HG03558 (cell line): Measurements from ENCODE around the gene DDX46.
"Not testable (repeated sequence)": the region's sequence is repeated elsewhere in the genome, so short reads cannot be mapped to it uniquely, and the experiment has no call there.

Experiments
- ATAC-seq: cut with Tn5 transposase; IDR thresholded peaks from one replicate; pipeline ENCODE4 v1.9.1; 2021; ENCODE audit warnings: moderate number of reproducible peaks; ENCODE audit not compliant: unreplicated experiment; ENCODE audit errors: extremely low read depth

The DDX46 gene, protein sequence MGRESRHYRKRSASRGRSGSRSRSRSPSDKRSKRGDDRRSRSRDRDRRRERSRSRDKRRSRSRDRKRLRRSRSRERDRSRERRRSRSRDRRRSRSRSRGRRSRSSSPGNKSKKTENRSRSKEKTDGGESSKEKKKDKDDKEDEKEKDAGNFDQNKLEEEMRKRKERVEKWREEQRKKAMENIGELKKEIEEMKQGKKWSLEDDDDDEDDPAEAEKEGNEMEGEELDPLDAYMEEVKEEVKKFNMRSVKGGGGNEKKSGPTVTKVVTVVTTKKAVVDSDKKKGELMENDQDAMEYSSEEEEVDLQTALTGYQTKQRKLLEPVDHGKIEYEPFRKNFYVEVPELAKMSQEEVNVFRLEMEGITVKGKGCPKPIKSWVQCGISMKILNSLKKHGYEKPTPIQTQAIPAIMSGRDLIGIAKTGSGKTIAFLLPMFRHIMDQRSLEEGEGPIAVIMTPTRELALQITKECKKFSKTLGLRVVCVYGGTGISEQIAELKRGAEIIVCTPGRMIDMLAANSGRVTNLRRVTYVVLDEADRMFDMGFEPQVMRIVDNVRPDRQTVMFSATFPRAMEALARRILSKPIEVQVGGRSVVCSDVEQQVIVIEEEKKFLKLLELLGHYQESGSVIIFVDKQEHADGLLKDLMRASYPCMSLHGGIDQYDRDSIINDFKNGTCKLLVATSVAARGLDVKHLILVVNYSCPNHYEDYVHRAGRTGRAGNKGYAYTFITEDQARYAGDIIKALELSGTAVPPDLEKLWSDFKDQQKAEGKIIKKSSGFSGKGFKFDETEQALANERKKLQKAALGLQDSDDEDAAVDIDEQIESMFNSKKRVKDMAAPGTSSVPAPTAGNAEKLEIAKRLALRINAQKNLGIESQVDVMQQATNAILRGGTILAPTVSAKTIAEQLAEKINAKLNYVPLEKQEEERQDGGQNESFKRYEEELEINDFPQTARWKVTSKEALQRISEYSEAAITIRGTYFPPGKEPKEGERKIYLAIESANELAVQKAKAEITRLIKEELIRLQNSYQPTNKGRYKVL

DNA sequence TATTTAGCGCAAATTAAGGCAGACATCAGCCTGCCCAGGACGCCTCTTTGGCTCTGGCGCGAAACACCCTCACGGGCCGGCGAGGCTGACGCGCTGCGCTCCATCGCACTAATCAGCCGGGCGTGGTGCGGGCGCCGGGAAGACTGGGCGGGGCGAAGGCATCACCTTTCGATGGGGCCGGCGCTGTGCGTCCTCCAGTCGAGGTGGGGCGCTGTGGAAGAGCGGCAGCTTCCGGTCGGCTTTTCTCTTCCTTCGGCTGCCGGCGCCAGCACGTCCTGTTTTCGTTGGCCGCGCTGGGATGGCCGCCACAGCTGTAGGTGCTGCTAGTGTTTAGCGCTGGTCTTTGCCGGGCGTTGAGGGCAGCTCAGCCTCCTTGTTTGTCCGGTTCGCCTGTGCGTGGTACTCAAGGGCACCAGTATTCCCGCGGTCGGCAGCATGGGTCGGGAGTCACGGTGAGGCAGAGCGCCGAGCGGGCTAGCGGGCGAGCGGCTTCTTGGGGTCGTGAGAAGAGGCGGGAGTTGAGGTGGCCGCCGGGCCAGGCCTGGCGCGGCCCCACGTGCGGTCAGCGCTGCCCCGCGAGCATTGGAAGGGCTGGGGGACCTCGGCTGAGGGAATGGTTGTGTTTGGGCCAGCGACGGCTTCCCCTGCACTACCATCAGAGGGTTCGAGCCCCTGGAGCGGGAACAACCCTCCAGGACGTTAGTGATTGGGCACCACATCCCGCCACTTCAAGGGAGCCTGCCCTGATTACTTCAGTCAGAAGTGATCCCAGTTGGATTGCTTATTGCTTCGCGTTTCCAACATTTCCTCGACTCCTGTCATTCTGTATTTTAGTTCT lies at the start of gene DDX46:
DDX46 (plus strand) TSS at position 276 of the 838 bp plus-strand sequence; CDS start at position 436, 160 bp downstream.
- ATAC-seq: peak; percentile 86

DNA sequence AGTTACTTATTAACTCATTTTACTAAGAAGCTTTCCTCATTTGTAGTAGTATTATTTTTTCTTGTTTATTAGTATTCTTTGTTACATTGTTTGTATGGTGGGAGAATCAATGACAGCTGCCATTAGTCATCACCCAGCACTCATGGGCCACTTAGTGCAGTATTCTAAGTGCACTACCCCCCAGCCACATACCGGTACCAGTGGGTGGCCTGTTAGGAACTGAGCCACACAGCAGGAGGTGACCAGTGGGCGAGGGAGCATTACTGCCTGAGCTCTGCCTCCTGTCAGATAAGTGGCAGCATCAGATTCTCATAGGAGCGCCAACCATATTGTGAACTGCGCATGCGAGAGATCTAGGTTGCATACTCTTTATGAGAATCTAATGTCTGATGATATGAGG lies 44.5 kb upstream of the DDX46 start:
- ATAC-seq: no peak

DNA sequence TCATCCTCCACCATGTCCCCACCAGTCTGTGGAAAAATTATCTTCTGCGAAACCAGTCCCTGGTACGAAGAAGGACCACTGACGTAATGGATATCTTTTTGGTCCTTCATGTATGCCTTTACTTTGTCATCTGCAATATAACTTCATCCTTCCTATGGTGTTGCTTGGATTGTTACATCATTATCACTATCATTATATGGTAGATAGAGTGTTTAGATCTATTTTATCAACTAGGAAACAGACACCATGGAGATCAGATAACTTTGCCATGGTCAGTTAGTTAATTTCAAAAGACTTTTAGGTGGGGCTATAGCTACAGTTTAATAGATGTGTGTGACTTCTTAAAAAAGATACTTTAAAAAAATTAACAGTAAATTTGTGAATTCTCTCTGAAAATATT lies 44.0 kb upstream of the DDX46 start:
- ATAC-seq: no peak

DNA sequence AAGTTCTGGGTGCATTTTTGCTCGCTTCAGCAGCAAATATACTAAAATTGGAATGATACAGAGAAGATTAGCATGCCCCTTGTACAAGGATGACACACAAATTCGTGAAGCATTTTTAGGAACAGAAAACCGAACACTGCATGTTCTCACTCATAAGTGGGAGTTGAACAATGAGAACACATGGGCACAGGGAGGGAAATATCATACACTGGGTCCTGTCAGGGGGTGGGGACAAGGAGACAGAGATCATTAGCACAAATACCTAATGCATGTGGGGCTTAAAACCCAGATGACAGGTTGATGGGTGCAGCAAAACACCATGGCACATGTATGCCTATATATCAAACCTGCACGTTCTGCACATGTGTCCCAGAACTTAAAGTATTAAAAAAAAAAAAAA lies 43.1 kb upstream of the DDX46 start:
- ATAC-seq: not testable (repeated sequence)

DNA sequence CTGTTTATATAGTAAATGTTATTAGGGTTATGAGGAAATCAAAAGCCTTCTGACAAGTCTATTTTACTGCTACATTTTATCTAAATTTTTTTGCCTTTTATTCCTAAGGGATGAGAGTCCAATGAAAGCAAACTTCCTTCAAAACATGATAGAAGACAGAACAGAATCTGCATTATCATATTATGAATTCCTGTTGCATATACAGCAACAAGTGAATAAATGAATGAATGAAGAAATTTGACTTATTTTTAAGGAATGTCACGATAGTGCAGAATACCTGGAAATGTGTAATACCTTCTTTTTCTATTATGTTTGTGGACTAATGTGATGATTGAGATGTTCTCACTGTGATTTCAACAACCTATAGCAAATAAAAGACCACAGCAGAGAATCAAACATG lies 33.7 kb upstream of the DDX46 start:
- no peak for ATAC-seq

DNA sequence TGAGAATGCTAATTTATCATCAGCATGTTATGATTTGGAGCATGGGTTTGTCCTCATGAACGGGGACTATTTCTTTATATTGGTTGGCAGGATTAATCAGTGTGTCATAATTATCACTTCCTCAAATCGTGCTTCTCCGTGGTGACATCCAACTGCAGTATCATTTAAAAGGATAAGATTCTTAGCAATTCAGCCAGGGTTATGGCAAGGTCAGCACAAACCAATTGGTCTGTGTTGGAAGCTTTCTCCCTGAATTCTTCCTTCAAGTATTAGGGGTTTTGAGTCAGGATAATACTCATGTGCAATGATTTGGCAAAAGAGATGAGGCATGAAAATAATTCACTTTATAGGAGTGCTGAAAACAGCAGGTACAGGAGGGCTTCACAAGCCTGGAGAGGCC lies 25.8 kb upstream of the DDX46 start:
- no peak for ATAC-seq

DNA sequence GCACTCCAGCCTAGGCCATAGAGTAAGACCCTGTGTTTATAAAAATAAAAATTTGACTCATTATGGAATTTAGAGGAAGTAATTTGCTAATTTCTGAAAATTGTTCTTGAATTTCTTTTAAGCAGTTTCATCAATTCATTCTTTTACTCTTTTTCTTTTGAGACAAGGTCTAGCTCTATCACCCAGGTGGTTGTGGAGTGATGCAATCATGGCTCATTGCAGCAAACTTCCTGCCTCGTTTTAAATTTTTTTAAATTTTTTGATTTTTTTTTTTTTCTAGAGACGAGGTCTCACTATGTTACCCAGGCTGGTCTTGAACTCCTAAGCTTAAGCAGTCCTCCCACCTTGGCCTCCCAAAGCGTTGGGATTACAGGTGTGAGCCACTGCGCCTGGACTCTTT lies 23.3 kb upstream of the DDX46 start:
- ATAC-seq: no peak

DNA sequence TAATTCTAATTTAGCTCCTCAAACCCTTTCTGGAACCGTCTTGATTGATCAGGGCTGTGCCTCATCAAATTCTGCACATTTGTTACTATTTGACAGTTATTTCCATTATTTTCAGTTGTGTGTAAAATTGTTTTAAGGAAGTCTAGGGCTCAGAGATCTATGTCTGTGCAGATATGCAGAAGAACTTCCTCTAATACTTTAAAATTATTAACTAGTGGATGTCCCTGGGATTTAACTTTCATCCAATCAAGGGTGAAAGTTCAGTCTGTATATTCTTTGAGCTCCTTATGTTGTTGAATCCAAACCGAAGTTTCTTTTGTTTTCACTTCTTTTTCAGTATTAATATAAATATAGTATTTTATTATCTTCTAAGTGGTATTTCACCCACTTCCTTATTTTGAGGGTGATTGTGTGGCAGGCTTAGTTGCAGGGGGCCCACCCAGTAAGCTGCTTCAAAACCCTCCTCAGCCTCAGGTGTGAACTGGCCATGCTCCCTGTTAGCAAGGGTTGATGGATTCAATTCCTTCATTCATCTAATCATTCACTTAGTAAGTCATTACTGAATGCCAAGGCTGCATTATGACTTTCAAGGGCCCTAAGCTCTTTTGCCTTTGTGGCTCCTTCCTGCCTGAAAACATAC lies 22.3 kb upstream of the DDX46 start:
- ATAC-seq: no peak

DNA sequence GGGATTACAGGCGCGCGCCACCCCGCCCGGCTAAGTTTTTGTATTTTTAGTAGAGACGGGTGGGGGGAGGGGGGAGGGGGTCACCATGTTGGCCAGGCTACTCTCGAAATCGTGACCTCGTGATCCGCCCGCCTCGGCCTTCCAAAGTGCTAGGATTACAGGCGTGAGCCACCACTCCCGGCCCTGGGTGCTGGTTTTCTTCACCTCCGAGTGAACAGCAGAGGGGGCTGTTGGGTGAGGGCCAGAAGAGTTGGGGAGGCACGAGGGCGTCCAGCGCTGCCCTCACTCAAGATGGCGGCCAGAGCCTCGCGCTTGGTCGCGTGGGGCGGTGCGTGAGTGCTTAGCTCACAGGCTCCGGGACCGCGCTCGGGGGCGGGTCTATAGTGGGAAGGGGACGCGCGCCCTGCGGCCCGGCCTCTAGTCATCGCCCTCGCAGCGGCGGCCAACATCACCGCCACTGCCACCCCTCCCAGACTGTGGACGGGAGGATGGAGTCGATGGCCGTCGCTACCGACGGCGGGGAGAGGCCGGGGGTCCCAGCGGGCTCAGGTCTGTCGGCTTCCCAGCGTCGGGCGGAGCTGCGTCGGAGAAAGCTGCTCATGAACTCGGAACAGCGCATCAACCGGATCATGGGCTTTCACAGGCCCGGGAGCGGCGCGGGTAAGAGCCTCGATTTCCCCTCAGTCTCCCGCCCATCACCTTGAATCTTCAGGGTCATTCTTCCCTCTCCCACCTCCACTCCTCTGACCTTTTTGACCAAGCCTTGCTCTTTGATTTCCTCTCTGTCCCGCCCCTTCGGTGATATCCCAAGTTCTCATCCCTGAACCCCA lies 20.2 kb upstream of the DDX46 start, which contains the start of gene CAMLG:
CAMLG (plus strand) TSS at position 416 of the 830 bp plus-strand sequence; CDS start at position 489, 73 bp downstream.
- ATAC-seq: peak; percentile 92

DNA sequence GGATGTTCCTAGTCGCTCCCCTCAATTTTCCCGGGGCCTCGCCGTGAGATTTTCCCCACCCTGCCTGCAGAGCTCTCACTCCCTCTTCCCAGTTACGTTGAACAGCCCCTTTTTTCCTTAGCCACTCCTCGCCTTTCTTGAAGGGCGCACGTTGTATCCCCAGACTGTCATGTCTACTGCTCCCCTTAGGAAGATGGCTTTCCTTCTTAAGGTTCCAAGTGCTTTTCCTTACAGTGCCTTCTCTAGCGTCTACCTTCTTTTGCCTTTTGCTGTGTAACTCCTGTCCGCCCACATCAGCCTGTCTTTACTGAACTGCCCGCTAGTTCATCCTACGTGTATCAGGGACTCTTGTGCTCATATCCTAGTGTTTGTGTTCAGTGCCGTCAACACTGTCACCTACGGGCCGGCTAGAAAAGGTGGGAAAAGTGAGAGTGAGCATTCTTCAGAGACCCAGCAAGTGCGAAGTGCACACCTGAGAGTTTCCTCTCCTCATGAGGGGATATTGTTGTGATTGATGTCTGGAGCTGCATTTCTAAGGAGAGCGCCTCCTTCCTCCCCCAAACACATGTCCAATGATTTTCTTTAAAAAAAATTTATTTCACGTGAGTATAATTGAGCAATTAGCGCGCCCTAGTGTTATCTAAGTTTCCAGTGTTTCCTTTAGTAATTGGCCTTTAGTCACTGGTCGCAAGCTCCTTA lies 19.5 kb upstream of the DDX46 start:
- no peak for ATAC-seq

DNA sequence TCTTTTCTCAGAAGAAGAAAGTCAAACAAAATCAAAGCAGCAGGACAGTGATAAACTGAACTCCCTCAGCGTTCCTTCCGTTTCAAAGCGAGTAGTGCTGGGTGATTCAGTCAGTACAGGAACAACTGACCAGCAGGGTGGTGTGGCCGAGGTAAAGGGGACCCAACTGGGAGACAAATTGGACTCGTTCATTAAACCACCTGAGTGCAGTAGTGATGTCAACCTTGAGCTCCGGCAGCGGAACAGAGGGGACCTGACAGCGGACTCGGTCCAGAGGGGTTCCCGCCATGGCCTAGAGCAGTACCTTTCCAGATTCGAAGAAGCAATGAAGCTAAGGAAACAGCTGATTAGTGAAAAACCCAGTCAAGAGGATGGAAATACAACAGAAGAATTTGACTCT lies 17.5 kb upstream of the DDX46 start:
- ATAC-seq: no peak

DNA sequence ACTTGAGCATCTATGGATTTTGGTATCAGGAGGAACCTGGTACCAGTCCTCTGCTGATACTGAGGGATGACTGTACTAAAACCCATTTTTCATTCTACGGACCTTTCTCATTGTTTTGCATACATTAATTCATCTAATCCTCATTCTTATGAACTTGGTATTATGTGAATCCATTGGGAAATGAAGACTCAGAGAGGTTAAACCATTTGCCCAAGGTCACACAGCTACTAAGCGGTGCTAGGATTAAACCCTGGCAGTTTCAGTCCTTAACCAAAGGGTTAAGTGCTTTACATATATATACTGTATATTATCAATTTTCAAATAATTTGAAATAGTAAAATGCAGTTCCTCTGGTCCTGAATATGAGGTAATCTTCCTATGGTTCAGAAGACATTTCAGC lies 16.4 kb upstream of the DDX46 start:
- ATAC-seq: no peak

DNA sequence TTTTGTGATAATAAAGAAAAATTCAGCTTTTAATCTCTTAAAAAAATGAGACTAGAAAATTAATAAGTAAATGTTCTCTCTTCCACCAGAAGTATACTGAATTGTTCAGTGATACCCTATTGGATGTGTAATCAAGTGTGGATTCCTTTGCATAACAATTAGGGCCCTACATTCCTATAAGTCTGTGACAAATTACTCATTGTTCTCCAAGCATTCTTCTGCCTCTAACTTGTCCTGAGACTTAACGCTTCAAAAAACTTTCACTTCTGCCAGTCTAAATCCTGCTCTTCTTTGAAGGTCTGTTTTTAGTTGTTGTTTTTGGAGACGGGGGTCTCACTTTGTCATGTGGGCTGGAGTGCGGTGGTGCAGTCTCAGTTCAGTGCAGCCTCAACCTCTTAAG lies 9.2 kb upstream of the DDX46 start:
- ATAC-seq: no peak

DNA sequence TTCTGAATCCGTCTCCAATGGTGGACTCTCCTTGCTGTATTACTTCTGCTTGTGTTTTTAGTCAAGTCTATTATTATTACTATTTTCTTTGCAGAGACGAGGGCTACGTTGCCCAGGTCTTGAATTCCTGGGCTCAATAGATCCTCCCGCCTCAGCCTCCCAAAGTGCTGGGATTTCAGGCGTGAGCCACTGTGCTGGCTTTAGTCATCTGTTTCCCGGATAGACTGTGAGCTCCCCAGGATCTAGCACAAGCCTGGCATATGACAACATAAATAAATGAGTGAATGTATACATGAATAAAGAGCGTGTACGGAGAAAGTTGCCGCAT lies 439 bp upstream of the DDX46 start:
- peak; percentile 12 for ATAC-seq

DNA sequence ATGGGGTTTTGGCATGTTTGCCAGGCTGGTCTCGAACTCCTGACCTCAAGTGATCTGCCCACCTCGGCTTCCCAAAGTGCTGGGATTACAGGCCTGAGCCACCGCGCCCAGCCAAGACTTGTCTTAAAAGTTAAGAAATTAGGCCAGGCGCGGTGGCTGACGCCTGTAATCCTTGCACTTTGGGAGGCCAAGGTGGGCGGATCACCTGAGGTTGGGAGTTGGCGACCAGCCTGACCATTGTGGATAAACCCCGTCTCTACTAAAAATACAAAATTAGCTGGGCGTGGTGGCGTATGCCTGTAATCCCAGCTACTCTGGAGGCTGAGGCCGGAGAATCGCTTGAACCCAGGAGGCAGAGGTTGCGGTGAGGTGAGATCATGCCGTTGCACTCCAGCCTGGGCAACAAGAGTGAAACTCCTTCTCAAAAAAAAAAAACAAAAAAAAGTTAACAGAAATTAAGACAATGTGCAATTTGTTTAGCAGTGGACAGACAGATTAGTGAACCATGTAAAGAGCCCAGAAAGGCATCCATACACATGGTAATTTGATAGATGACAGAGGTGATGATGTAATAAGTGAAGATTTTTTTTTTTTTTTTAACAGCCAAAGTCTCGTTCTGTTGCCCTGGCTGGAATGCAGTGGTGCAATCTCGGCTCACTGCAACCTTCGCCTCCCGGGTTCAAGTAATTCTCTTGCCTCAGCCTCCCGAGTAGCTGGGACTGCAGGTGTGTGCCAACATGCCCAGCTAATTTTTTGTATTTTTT lies 9.1 kb downstream of the DDX46 start:
- not testable (repeated sequence) for ATAC-seq

DNA sequence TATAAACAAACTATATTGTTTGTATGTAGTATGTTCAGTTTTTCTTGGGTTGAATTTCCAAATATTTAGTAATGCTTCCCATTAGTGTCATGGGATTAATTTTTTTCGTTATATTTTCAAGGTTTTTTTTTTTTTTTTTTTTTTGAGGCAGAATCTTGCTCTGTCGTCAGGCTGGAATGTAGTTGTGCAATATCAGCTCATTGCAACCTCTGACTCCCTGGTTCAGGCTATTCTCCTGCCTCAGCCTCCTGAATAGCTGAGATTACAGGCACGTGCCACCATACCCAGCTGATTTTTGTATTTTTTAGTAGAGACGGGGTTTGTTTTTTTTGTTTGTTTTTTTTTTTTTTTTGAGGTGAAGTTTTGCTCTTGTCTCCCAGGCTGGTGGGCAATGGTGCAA lies 10.6 kb downstream of the DDX46 start:
- ATAC-seq: no peak

DNA sequence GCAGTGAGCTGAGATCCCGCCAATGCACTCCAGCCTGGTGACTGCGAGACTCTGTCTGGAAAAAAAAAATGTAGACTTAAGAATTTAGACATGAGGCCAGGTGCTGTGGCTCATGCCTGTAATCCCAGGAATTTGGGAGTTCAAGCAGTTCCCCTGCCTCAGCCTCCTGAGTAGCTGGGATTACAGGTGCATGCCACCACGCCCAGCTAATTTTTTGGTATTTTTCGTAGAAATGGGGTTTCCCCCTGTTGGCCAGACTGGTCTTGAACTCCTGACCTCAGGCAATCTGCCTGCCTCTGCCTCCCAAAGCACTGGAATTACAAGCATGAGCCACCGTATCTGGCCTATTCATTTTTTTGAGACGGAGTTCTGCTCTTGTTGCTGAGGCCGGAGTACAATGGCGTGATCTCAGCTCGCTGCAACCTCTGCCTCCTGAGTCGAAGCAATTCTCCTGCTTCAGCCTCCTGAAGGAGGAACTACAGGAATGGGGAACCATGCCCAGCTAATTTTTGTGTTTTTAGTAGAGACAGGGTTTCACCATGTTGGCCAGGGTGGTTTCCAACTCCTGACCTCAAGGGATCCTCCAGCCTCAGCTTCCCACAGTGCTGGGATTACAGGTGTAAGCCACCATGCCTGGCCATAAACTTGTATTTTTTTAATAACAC lies 14.0 kb downstream of the DDX46 start:
- no peak for ATAC-seq
